Hepatocyte (in vitro differentiated cells): ENCODE measurements around the gene ZSCAN31. TPM values are rescaled to one million over a fixed set of nuclear protein-coding genes. Genes with fewer than 3 reads are reported as not detected.
"Not testable (repeated sequence)": the region's sequence is repeated elsewhere in the genome, so short reads cannot be mapped to it uniquely, and the experiment has no call there.

Experiments
- DNase-seq: peaks from one replicate; pipeline ENCODE4 v3.0.0-alpha.2; 2016; ENCODE audit warnings: low spot score
- H2AFZ ChIP-seq: fragments of 200-600 bp; sonication (generic); 2 replicates; pipeline ENCODE4 v1.6.0; 2016; ENCODE audit warnings: antibody characterized with exemption, mild to moderate bottlenecking
- H3K27ac ChIP-seq: fragments of 200-600 bp; sonication (generic); 2 replicates; pipeline ENCODE4 v1.5.1; 2016; ENCODE audit warnings: mild to moderate bottlenecking
- H3K27me3 ChIP-seq: fragments of 200-600 bp; sonication (generic); 2 replicates; pipeline ENCODE4 v1.6.1; 2016
- H3K36me3 ChIP-seq: fragments of 200-600 bp; sonication (generic); replicated peaks from 2 replicates; pipeline ENCODE4 v1.5.1; 2016; ENCODE audit warnings: low read depth; ENCODE audit not compliant: insufficient read depth
- H3K4me1 ChIP-seq: fragments of 200-600 bp; sonication (generic); 2 replicates; pipeline ENCODE4 v1.5.1; 2016; ENCODE audit warnings: mild to moderate bottlenecking, moderate library complexity; ENCODE audit not compliant: insufficient read depth
- H3K4me2 ChIP-seq: fragments of 200-600 bp; sonication (generic); 2 replicates; pipeline ENCODE4 v1.6.0; 2016
- H3K4me3 ChIP-seq: fragments of 200-600 bp; sonication (generic); 2 replicates; pipeline ENCODE4 v1.5.1; 2016; ENCODE audit warnings: mild to moderate bottlenecking
- H3K79me2 ChIP-seq: fragments of 200-600 bp; sonication (generic); 2 replicates; pipeline ENCODE4 v1.6.0; 2017; ENCODE audit warnings: mild to moderate bottlenecking
- H3K9me2 ChIP-seq: fragments of 200-600 bp; sonication (generic); replicated peaks from 2 replicates; pipeline ENCODE4 v1.6.0; 2017; ENCODE audit warnings: mild to moderate bottlenecking; ENCODE audit not compliant: insufficient read depth
- H3K9me3 ChIP-seq: fragments of 200-600 bp; sonication (generic); 2 replicates; pipeline ENCODE4 v1.5.1; 2016; ENCODE audit warnings: low read depth, mild to moderate bottlenecking
- H4K20me1 ChIP-seq: fragments of 200-600 bp; sonication (generic); 2 replicates; pipeline ENCODE4 v1.6.0; 2016; ENCODE audit warnings: mild to moderate bottlenecking; ENCODE audit not compliant: insufficient read depth, poor library complexity, severe bottlenecking
- CTCF ChIP-seq: fragments of 200-600 bp; sonication (generic); IDR thresholded peaks from 2 replicates; pipeline ENCODE4 v1.5.1; 2016; ENCODE audit warnings: antibody characterized with exemption, mild to moderate bottlenecking; ENCODE audit not compliant: poor library complexity
- EZH2 ChIP-seq: fragments of 200-600 bp; sonication (generic); IDR thresholded peaks from 2 replicates; pipeline ENCODE4 v1.6.1; 2016; ENCODE audit warnings: antibody characterized with exemption, mild to moderate bottlenecking, borderline replicate concordance
- EZH2phosphoT487 ChIP-seq: fragments of 200-600 bp; sonication (generic); IDR thresholded peaks from one replicate; pipeline ENCODE4 v1.6.1; 2018; ENCODE audit warnings: antibody characterized with exemption, mild to moderate bottlenecking, low read depth, moderate library complexity; ENCODE audit not compliant: unreplicated experiment, severe bottlenecking
- WGBS: methylation state at CpG from one replicate; pipeline ENCODE4 v1.1.6; 2016; ENCODE audit warnings: low lambda C conversion rate; ENCODE audit errors: missing lambda C conversion rate; 5-methylcytosine and 5-hydroxymethylcytosine counted together
- polyA plus RNA-seq: library from polyadenylated mRNA; unstranded; fragments of >200 nt; fragmentation: Nextera tagmentation; extraction: Ambion mirVana; gene quantifications from 2 replicates; pipeline ENCODE4 v1.2.1, GENCODE V29; 2016
- total RNA-seq: library from RNA; depleted of rRNA; stranded (reverse); fragments of >200 nt; gene quantifications from 2 replicates; pipeline ENCODE4 v1.2.3, GENCODE V29; 2014

ZSCAN31 gene
- total and polyA plus RNA-seq, 2 experiments from 2014 or later = 1.8 to 4.6 TPM

- no peaks in the 10 kb centered on the region for H3K79me2 ChIP-seq
- H3K4me1 ChIP-seq = no peaks in the 10 kb centered on the region
- H3K27ac ChIP-seq = no peak overlapping the region
- H3K36me3 ChIP-seq = no peaks in the 10 kb centered on the region
- no peak for TF ChIP-seq CTCF
- TF ChIP-seq EZH2phosphoT487 = no peak
- TF ChIP-seq EZH2 = no peak
- DNase-seq = no peak
- no peaks in the 10 kb centered on the region for H3K27me3 ChIP-seq
- no peaks in the 10 kb centered on the region for H3K9me3 ChIP-seq
- H3K4me3 ChIP-seq = no peak overlapping the region
- H2AFZ ChIP-seq = no peak overlapping the region
- no peaks in the 10 kb centered on the region for H4K20me1 ChIP-seq
- no peaks in the 10 kb centered on the region for H3K9me2 ChIP-seq
- no peak overlapping the region for H3K4me2 ChIP-seq
- WGBS = 94% methylated on average over 3 of the region's 3 CpGs
Observed at GRCh38 chr6:28369463-28369862, 33.5 kb upstream of the ZSCAN31 start.

DNA sequence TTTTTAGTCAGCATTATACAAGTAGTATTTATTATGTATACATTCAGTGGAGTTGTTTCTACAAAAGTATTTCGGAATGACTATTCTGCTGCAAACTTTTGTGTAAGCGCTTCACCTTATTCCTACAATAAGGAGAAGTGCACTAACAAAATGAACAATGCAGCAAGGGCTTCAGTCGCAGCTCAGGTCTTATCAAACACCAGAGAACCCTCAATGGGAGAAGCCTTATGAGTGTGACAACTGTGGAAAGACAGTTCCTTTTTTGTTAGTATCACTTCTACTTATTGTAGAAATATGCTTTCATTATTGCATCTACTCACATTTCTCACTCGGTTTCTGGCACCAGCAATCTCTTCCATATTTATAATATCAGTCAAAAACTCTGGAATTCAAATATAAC is 32.6 kb upstream of the ZSCAN31 start:
- H2AFZ ChIP-seq = no peak overlapping the region
- 95% methylated on average over 4 of the region's 4 CpGs for WGBS
- no peaks in the 10 kb centered on the region for H3K9me2 ChIP-seq
- H3K79me2 ChIP-seq = no peaks in the 10 kb centered on the region
- no peaks in the 10 kb centered on the region for H3K4me1 ChIP-seq
- H4K20me1 ChIP-seq = no peaks in the 10 kb centered on the region
- H3K27me3 ChIP-seq = no peaks in the 10 kb centered on the region
- TF ChIP-seq EZH2phosphoT487 (no peak), EZH2 (no peak), CTCF (no peak)
- no peak for DNase-seq
- no peak overlapping the region for H3K27ac ChIP-seq
- H3K9me3 ChIP-seq = no peaks in the 10 kb centered on the region
- H3K4me3 ChIP-seq = no peak overlapping the region
- H3K4me2 ChIP-seq = no peak overlapping the region
- H3K36me3 ChIP-seq = no peaks in the 10 kb centered on the region

GRCh38 chr6:28365590-28365989 is 29.6 kb upstream of the ZSCAN31 start:
- H3K4me3 ChIP-seq, H2AFZ ChIP-seq, H4K20me1 ChIP-seq, H3K27ac ChIP-seq, H3K9me2 ChIP-seq, H3K27me3 ChIP-seq, DNase-seq, H3K79me2 ChIP-seq, H3K4me1 ChIP-seq, H3K4me2 ChIP-seq, H3K9me3 ChIP-seq, H3K36me3 ChIP-seq: not testable (repeated sequence)
- 94% methylated on average over 4 of the region's 4 CpGs for WGBS

- H3K4me3 ChIP-seq = no peak overlapping the region
- WGBS = 98% methylated on average over 2 of the region's 2 CpGs
- H3K9me3 ChIP-seq = no peaks in the 10 kb centered on the region
- H3K4me2 ChIP-seq = no peak overlapping the region
- H4K20me1 ChIP-seq = no peaks in the 10 kb centered on the region
- no peak for TF ChIP-seq CTCF
- no peak for TF ChIP-seq EZH2phosphoT487
- no peak for TF ChIP-seq EZH2
- DNase-seq = no peak
- no peaks in the 10 kb centered on the region for H3K36me3 ChIP-seq
- no peaks in the 10 kb centered on the region for H3K27me3 ChIP-seq
- H3K4me1 ChIP-seq = peaks cover 9% of the 10 kb centered on the region
- no peaks in the 10 kb centered on the region for H3K79me2 ChIP-seq
- H2AFZ ChIP-seq = no peak overlapping the region
- H3K9me2 ChIP-seq = no peaks in the 10 kb centered on the region
- no peak overlapping the region for H3K27ac ChIP-seq
Observed at GRCh38 chr6:28360961-28361360, 25.0 kb upstream of the ZSCAN31 start.

DNA sequence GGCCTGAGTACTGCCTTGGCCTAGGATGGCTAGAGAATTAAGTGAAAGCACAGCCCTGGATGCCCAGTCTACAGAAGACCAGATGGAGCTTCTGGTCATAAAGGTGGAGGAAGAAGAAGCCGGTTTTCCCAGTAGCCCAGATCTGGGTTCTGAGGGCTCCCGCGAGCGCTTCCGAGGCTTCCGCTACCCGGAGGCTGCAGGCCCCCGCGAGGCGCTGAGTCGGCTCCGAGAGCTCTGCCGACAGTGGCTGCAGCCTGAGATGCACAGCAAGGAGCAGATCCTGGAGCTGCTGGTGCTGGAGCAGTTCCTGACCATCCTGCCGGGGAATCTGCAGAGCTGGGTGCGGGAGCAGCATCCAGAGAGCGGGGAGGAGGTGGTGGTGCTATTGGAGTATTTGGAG is 23.6 kb upstream of the ZSCAN31 start:
- H4K20me1 ChIP-seq, H3K79me2 ChIP-seq, DNase-seq, H2AFZ ChIP-seq, H3K27me3 ChIP-seq, H3K9me3 ChIP-seq, H3K9me2 ChIP-seq, H3K27ac ChIP-seq, H3K4me2 ChIP-seq, H3K36me3 ChIP-seq, H3K4me3 ChIP-seq: not testable (repeated sequence)
- WGBS = 95% methylated on average over 13 of the region's 16 CpGs
- H3K4me1 ChIP-seq = peaks cover 14% of the 10 kb centered on the region
